ENCODE measurements around the gene RAB26. TPM values are rescaled to one million over a fixed set of nuclear protein-coding genes. Genes with fewer than 3 reads are reported as not detected.

The RAB26 gene
- total and polyA plus RNA-seq, 2 of the 13 experiments (the other 11 are each of a cell fraction or from before 2014, with no cell fraction given): 0.86 to 3.6 TPM

DNA sequence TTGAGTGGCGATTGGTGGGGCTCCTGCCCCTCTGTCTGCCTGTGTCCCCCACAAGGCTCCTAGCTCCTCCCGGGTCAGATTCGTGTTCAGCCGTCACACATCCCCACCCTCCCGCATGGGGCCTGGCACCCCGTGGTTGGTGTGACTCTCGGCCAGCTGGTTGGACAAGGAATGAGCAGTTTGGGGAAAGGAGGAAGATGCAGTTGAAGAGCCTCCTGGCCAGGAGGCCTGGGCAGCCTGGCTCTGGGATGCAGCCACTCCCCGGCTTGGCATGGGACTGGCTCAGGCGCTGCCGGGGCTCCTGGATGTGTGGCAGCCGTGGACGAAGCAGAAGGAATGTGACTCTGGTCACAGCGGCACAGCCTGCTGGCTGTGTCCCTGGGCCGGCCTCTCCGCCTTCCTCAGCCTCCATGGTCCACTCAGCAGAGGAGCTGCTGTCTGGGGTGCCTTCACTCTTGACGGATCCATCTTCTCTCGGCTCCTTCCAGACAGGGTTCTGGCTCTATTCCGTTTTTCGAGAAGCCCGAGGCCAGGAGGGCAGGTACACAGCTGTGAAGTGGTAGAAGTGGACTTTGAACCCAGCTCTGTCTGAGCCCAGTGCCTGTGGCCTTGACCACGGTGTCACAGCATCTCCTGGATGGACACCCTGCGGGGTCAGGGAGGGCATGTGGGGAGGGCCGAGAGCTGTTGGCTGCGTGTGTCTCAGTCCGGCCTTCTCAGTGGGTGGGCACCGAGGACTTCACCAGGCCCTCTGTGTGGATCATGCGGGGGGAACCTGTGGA lies 9.2 kb downstream of the RAB26 start (continued):
- TF ChIP-seq PRPF4 (IDR thresholded peaks at IDR 0.05; ENCODE audit: low read depth, low read length, poor library complexity, severe bottlenecking): no peak
- TF ChIP-seq ZNF770 (CRISPR knock-in tag; IDR thresholded peaks at IDR 0.05): no peak
- no peak for TF ChIP-seq MED13 (CRISPR knock-in tag; IDR thresholded peaks at IDR 0.05)
- no peak for TF ChIP-seq ZNF567 (CRISPR knock-in tag; IDR thresholded peaks at IDR 0.05; ENCODE audit: borderline replicate concordance)
- no peak for TF ChIP-seq ZKSCAN5 (CRISPR knock-in tag; IDR thresholded peaks at IDR 0.05)
- TF ChIP-seq, protein P1, sequence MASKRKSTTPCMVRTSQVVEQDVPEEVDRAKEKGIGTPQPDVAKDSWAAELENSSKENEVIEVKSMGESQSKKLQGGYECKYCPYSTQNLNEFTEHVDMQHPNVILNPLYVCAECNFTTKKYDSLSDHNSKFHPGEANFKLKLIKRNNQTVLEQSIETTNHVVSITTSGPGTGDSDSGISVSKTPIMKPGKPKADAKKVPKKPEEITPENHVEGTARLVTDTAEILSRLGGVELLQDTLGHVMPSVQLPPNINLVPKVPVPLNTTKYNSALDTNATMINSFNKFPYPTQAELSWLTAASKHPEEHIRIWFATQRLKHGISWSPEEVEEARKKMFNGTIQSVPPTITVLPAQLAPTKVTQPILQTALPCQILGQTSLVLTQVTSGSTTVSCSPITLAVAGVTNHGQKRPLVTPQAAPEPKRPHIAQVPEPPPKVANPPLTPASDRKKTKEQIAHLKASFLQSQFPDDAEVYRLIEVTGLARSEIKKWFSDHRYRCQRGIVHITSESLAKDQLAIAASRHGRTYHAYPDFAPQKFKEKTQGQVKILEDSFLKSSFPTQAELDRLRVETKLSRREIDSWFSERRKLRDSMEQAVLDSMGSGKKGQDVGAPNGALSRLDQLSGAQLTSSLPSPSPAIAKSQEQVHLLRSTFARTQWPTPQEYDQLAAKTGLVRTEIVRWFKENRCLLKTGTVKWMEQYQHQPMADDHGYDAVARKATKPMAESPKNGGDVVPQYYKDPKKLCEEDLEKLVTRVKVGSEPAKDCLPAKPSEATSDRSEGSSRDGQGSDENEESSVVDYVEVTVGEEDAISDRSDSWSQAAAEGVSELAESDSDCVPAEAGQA (IDR thresholded peaks at IDR 0.05; ENCODE audit: low read depth): 0 out of 2 replicates have a peak, but pooled peaks have one; percentile 1
- TF ChIP-seq, protein P1 (CRISPR knock-in tag; IDR thresholded peaks at IDR 0.05; ENCODE audit: borderline replicate concordance): no peak
- TF ChIP-seq ZFP36L2 (CRISPR knock-in tag; IDR thresholded peaks at IDR 0.05): no peak
- TF ChIP-seq SALL2 (CRISPR knock-in tag; IDR thresholded peaks at IDR 0.05): no peak
- 0 out of 2 replicates have a peak, but pooled peaks have one; percentile 73 for TF ChIP-seq TMF1 (CRISPR knock-in tag; IDR thresholded peaks at IDR 0.05; ENCODE audit: low read depth)
- no peak for TF ChIP-seq PHF5A (CRISPR knock-in tag; IDR thresholded peaks at IDR 0.05; ENCODE audit: low read depth, unreplicated experiment)
- TF ChIP-seq KAT7 (CRISPR knock-in tag; IDR thresholded peaks at IDR 0.05; ENCODE audit: borderline replicate concordance): peak; percentile 74
- TF ChIP-seq ZFX (CRISPR knock-in tag; IDR thresholded peaks at IDR 0.05; ENCODE audit: low read depth): peak; percentile 80
- TF ChIP-seq, protein P2, sequence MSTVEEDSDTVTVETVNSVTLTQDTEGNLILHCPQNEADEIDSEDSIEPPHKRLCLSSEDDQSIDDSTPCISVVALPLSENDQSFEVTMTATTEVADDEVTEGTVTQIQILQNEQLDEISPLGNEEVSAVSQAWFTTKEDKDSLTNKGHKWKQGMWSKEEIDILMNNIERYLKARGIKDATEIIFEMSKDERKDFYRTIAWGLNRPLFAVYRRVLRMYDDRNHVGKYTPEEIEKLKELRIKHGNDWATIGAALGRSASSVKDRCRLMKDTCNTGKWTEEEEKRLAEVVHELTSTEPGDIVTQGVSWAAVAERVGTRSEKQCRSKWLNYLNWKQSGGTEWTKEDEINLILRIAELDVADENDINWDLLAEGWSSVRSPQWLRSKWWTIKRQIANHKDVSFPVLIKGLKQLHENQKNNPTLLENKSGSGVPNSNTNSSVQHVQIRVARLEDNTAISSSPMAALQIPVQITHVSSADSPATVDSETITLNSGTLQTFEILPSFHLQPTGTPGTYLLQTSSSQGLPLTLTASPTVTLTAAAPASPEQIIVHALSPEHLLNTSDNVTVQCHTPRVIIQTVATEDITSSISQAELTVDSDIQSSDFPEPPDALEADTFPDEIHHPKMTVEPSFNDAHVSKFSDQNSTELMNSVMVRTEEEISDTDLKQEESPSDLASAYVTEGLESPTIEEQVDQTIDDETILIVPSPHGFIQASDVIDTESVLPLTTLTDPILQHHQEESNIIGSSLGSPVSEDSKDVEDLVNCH (CRISPR knock-in tag; IDR thresholded peaks at IDR 0.05): no peak
- no peak for TF ChIP-seq REXO4 (CRISPR knock-in tag; IDR thresholded peaks at IDR 0.05; ENCODE audit: borderline replicate concordance)
- no peak for TF ChIP-seq ZBTB3 (CRISPR knock-in tag; IDR thresholded peaks at IDR 0.05; ENCODE audit: borderline replicate concordance, low read depth)
- TF ChIP-seq, protein P3, sequence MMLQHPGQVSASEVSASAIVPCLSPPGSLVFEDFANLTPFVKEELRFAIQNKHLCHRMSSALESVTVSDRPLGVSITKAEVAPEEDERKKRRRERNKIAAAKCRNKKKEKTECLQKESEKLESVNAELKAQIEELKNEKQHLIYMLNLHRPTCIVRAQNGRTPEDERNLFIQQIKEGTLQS (CRISPR knock-in tag; IDR thresholded peaks at IDR 0.05): no peak
- TF ChIP-seq TOE1 (CRISPR knock-in tag; IDR thresholded peaks at IDR 0.05): no peak
- TF ChIP-seq PAX8 (CRISPR knock-in tag; IDR thresholded peaks at IDR 0.05; ENCODE audit: borderline replicate concordance): no peak
